Memory B cell (primary cell): ENCODE data around the gene ITGB2.

ENCODE experiments used
- ATAC-seq: fragments of 150-1000 bp; cut with Tn5 transposase; 2 replicates; pipeline ENCODE4 v1.10.0; 2021; ENCODE audit warnings: low read depth, mild to moderate bottlenecking, moderate library complexity
- DNase-seq, 2 donors: peaks; one replicate each; pipeline ENCODE4 v3.0.0; 2022; ENCODE audit warnings: low spot score in 2 of 2
- H3K27ac Mint-ChIP-seq: one replicate; pipeline ENCODE4 v1.8.0; 2022; ENCODE audit warnings: mild to moderate bottlenecking, moderate library complexity, mixed read lengths
- H3K27me3 Mint-ChIP-seq: one replicate; pipeline ENCODE4 v1.8.0; 2022; ENCODE audit warnings: mixed read lengths
- H3K36me3 Mint-ChIP-seq: one replicate; pipeline ENCODE4 v1.8.0; 2022; ENCODE audit warnings: mild to moderate bottlenecking, mixed read lengths
- H3K4me1 Mint-ChIP-seq: one replicate; pipeline ENCODE4 v1.8.0; 2022; ENCODE audit warnings: mixed read lengths
- H3K4me3 Mint-ChIP-seq: one replicate; pipeline ENCODE4 v1.8.0; 2022; ENCODE audit warnings: mild to moderate bottlenecking, moderate library complexity, mixed read lengths
- H3K9me3 Mint-ChIP-seq: one replicate; pipeline ENCODE4 v1.8.0; 2022; ENCODE audit warnings: mixed read lengths

Gene ITGB2

DNA sequence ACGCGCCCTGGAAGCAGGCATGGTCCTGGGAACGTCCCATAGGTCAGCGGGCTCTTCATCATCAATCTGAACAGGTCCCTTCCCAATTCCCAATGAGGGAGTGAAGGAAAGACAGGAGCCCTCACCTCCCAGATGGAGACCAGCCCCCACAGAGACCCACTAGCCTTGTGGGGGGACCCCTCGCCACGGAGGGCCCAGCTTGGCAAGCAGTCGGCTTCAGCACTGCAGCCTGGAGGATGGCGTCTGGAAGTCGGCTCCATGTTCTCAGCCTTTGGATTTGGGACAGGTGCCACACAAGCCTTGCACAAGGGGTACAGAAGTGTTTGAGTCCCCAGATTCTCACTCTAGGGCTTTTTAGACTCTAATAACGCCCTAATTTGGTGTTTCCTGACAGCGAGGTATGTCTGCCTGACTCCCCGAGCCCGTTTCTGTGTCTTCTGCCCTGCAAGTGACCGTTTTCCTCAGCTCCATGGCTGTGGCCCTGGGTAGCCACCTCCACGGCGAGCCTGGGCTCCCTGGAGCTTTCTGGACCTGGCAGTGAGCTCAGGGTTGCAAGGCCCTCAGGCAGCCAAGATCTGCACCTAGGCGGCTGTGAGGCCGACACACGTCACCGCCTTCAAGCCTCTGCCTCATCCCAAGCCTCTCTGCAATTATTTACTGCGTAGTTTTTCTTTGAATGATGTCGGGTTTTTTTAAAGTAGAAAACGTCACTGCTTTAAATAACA is 77.8 kb downstream of the ITGB2 start:
- peaks cover 4% of the 10 kb centered on the region for H3K4me1 Mint-ChIP-seq
- no peak for DNase-seq
- H3K36me3 Mint-ChIP-seq: no peaks in the 10 kb centered on the region
- no peak overlapping the region for H3K4me3 Mint-ChIP-seq
- peaks cover 14% of the 10 kb centered on the region for H3K27me3 Mint-ChIP-seq
- ATAC-seq: no peak
- no peak overlapping the region for H3K27ac Mint-ChIP-seq
- H3K9me3 Mint-ChIP-seq: no peaks in the 10 kb centered on the region

GRCh38 chr21:44842087-44842486 is 78.6 kb downstream of the ITGB2 start:
- H3K27me3 Mint-ChIP-seq: peaks cover 16% of the 10 kb centered on the region
- no peaks in the 10 kb centered on the region for H3K36me3 Mint-ChIP-seq
- no peak overlapping the region for H3K27ac Mint-ChIP-seq
- DNase-seq (no peak), ATAC-seq (no peak)
- peaks cover 4% of the 10 kb centered on the region for H3K4me1 Mint-ChIP-seq
- H3K4me3 Mint-ChIP-seq: no peak overlapping the region
- H3K9me3 Mint-ChIP-seq: no peaks in the 10 kb centered on the region

DNA sequence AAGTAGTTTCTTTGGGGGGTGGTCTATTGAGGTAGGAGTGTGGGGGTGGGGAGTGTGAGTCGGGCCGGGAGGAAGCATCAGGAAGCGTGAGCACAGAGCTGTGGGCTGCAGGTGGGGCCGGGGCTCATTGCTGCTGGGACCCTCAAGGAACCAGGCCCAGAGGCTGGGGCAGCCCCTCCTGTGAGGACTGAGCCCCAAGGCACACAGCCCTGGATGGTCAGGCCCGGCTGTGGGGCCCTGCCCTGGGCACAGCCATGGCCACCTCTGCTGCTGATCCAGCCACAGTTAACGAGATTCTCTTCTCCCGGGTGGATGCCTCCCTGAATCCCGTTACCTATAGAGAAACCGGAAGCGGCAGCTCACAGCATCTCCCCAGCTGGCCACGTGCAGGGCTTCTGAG is 79.9 kb downstream of the ITGB2 start:
- no peaks in the 10 kb centered on the region for H3K9me3 Mint-ChIP-seq
- peaks cover 17% of the 10 kb centered on the region for H3K27me3 Mint-ChIP-seq
- no peak overlapping the region for H3K4me3 Mint-ChIP-seq
- no peak for DNase-seq
- ATAC-seq: no peak
- no peak overlapping the region for H3K27ac Mint-ChIP-seq
- H3K4me1 Mint-ChIP-seq: no peaks in the 10 kb centered on the region
- H3K36me3 Mint-ChIP-seq: no peaks in the 10 kb centered on the region

DNA sequence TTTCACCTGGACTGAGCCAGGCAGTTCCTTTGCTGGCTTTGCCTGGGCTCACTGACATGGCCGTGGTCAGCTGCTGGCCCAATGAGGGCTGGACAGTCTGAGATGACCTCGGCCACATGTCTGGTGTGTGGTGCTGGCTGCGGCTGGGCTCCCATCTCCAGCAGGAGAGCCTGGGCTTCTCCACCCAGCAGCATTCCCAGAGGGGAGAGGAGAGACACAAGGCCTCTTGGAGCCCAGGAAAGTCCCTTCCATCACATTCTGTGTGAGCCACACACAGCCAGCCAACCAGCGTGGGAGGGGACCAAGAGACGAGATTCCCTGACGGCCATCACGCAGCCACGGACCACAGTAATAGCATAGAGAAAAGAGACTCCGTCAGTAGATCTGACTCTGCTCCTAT is 81.7 kb downstream of the ITGB2 start:
- Mint-ChIP-seq H3K4me3 (no peak overlapping the region), H3K4me1 (no peaks in the 10 kb centered on the region), H3K27ac (no peak overlapping the region), H3K27me3 (peaks cover 14% of the 10 kb centered on the region), H3K36me3 (no peaks in the 10 kb centered on the region), H3K9me3 (no peaks in the 10 kb centered on the region)
- DNase-seq (no peak), ATAC-seq (no peak)

DNA sequence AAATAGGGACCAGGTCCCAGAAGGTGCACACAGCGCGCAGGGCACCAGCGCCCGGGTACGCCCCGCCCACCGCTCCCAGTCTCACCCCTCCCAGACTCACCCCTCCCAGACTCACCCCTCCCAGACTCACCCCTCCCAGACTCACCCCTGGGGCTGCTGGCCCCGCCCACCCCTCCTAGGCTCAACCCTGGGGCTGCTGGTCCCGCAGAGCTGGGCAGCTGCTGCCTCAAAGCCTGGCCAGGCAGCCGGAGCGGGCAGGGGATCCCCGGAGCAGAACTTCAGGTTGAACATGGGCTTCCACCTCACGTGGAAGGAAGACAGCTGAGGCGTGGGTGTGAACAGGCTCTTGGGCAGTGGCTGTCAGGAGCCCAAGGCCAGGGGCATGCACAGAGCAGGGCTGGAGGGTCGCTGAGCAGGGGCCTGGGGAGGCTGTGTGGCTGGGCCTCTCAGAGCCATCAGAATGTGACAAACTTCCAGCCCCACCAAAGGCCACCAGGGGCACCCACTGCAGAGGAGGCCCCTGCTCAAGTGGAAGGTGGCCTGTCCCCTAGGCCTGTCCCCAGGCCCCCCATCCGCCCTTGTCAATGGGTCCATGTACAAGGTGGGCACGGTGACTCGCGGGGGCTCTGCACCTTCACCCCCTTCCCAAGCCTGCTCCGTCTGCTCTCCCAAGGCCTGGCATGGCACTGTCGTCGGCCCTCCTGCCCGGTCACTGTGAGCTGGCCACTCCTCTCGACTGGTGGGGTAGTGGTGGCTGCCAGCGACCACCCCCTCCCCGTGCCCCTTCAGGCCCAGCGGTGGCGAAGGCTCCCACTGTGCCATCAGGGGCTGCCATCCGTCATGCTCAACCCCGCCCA is 82.4 kb downstream of the ITGB2 start:
- ATAC-seq (no peak), DNase-seq (no peak)
- Mint-ChIP-seq H3K9me3 (no peaks in the 10 kb centered on the region), H3K27me3 (peaks cover 14% of the 10 kb centered on the region), H3K27ac (no peak overlapping the region), H3K36me3 (no peaks in the 10 kb centered on the region), H3K4me1 (no peaks in the 10 kb centered on the region), H3K4me3 (no peak overlapping the region)

DNA sequence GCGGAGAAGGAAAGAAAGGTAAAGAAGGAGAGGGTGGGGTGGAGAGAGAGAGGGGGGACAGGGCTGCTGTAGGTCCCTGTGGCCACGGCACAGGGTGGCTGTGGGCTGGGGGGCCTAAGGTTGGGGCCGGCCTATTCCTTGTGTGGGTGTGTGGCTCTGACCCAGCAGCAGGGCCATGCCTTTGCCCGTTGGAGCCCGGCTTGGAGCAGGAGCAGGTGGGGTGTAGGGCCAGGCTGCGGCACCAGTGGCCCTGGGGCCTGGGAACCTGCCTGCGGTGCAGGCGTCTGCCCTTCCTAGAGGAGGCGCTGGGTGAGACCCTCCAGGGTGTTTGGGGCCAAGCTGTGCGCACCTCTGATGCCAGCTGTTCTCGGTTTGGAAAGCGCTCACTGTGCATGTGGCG is 83.2 kb downstream of the ITGB2 start:
- no peak overlapping the region for H3K4me3 Mint-ChIP-seq
- H3K9me3 Mint-ChIP-seq: no peaks in the 10 kb centered on the region

DNA sequence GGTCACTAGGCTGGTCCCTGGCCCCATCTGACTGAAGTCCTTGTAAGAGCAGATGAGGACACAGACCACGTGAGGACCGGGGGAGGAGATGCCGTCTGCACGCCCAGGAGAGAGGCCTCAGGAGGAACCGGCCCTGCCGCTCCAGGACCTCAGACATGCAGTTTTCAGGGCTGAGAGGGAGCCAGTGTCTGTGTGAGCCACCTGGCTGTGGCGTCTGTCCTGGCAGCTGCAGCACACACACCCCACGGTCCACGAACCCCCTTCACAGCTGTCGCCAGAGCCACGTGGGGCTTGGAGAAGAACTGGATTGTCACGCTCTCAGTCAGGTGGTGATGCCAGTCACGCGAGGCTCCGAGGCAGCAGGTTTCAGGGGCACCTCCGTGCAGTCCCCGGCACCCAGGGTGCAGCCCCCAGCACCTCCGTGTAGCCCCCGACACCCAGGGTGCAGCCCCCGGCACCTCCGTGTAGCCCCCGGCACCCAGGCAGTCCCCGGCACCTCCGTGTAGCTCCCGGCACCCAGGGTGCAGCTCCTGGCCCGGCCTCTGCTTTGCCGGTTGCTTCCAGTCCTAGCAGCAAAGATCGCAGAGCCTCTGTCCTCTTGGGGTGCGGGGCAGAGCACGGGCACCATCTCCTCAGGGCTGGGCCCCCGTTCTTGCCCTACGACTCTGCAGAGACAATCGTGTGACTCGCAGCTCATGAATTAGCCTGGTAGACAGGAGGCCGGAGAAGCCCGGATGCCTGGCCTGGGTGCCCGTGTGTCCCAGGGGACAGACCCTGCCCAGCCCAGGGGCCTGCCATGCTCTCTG is 83.8 kb downstream of the ITGB2 start:
- no peak overlapping the region for H3K4me3 Mint-ChIP-seq
- no peaks in the 10 kb centered on the region for H3K9me3 Mint-ChIP-seq
- no peak overlapping the region for H3K27ac Mint-ChIP-seq
- ATAC-seq: no peak
- peaks cover 12% of the 10 kb centered on the region for H3K27me3 Mint-ChIP-seq
- no peak for DNase-seq
- no peaks in the 10 kb centered on the region for H3K36me3 Mint-ChIP-seq
- H3K4me1 Mint-ChIP-seq: no peaks in the 10 kb centered on the region

More for the DNA sequence above, 83.2 kb downstream of the ITGB2 start:
- Mint-ChIP-seq H3K36me3 (no peaks in the 10 kb centered on the region), H3K27me3 (peaks cover 13% of the 10 kb centered on the region), H3K4me1 (no peaks in the 10 kb centered on the region), H3K27ac (no peak overlapping the region)
- no peak for ATAC-seq
- no peak for DNase-seq

DNA sequence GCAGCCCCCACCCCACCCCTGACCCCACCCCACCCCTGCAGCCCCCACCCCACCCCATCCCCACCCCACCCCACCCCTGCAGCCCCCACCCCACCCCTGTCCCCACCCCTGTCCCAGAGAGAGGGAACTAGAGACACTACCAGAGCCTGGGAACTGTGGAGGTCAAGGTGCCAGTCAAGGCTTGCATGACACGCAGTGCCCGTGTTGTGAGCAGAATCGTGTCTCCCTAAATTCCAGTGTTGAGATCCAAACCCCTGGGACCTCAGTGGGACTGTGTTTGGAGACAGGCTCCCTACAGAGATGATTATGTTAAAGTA is 84.4 kb downstream of the ITGB2 start:
- no peak overlapping the region for H3K27ac Mint-ChIP-seq
- H3K4me3 Mint-ChIP-seq: no peak overlapping the region
- peaks cover 1% of the 10 kb centered on the region for H3K4me1 Mint-ChIP-seq
- H3K36me3 Mint-ChIP-seq: no peaks in the 10 kb centered on the region
- peaks cover 10% of the 10 kb centered on the region for H3K27me3 Mint-ChIP-seq
- no peaks in the 10 kb centered on the region for H3K9me3 Mint-ChIP-seq
- ATAC-seq (no peak), DNase-seq (no peak)
